ENCODE measurements around the gene HYI.

Gene HYI

GRCh38 chr1:43495204-43495603, 41.5 kb upstream of the HYI start:
- no peak overlapping the region for H3K4me3 ChIP-seq (ENCODE audit: insufficient read depth, low read length, poor library complexity, severe bottlenecking)
- H3K27ac ChIP-seq (ENCODE audit: low read depth, low read length) = no peak overlapping the region
- H2AFZ ChIP-seq (ENCODE audit: low read depth, low read length, severe bottlenecking) = no peak overlapping the region
- no peak overlapping the region for H3K9ac ChIP-seq (ENCODE audit: low read length)
- no peaks in the 10 kb centered on the region for H3K27me3 ChIP-seq (ENCODE audit: low read length)
- no peaks in the 10 kb centered on the region for H3K9me2 ChIP-seq (replicated peaks; ENCODE audit: insufficient read depth, low read length)
- H4K20me1 ChIP-seq (ENCODE audit: low read depth, low read length) = no peaks in the 10 kb centered on the region
- no peak overlapping the region for H3K4me2 ChIP-seq (ENCODE audit: low read depth, low read length, poor library complexity, severe bottlenecking)
- H3K9me3 ChIP-seq (ENCODE audit: insufficient read depth, low read length) = no peaks in the 10 kb centered on the region
- no peaks in the 10 kb centered on the region for H3K79me2 ChIP-seq (ENCODE audit: insufficient read depth, low read length)
- H3K36me3 ChIP-seq (ENCODE audit: low read length) = no peaks in the 10 kb centered on the region
- TF ChIP-seq CTCF (IDR thresholded peaks at IDR 0.05; ENCODE audit: insufficient read depth, low read length, poor library complexity, severe bottlenecking) (no peak), EZH2phosphoT487 (conservative IDR thresholded peaks at IDR 0.05; ENCODE audit: low read length) (no peak)
- H3F3A ChIP-seq (ENCODE audit: insufficient read depth) = no peaks in the 10 kb centered on the region

GRCh38 chr1:43493661-43494450, 40.1 kb upstream of the HYI start:
- H3K4me2 ChIP-seq (ENCODE audit: low read depth, low read length, poor library complexity, severe bottlenecking) = no peak overlapping the region
- no peaks in the 10 kb centered on the region for H3K36me3 ChIP-seq (ENCODE audit: low read length)
- H3K27me3 ChIP-seq (ENCODE audit: low read length) = no peaks in the 10 kb centered on the region
- H2AFZ ChIP-seq (ENCODE audit: low read depth, low read length, severe bottlenecking) = no peak overlapping the region
- no peaks in the 10 kb centered on the region for H3K9me3 ChIP-seq (ENCODE audit: insufficient read depth, low read length)
- H3F3A ChIP-seq (ENCODE audit: insufficient read depth) = no peaks in the 10 kb centered on the region
- no peaks in the 10 kb centered on the region for H3K79me2 ChIP-seq (ENCODE audit: insufficient read depth, low read length)
- TF ChIP-seq EZH2phosphoT487 (conservative IDR thresholded peaks at IDR 0.05; ENCODE audit: low read length) = no peak
- no peak for TF ChIP-seq CTCF (IDR thresholded peaks at IDR 0.05; ENCODE audit: insufficient read depth, low read length, poor library complexity, severe bottlenecking)
- no peak overlapping the region for H3K9ac ChIP-seq (ENCODE audit: low read length)
- H3K9me2 ChIP-seq (replicated peaks; ENCODE audit: insufficient read depth, low read length) = no peaks in the 10 kb centered on the region
- no peak overlapping the region for H3K27ac ChIP-seq (ENCODE audit: low read depth, low read length)
- H4K20me1 ChIP-seq (ENCODE audit: low read depth, low read length) = no peaks in the 10 kb centered on the region
- no peak overlapping the region for H3K4me3 ChIP-seq (ENCODE audit: insufficient read depth, low read length, poor library complexity, severe bottlenecking)

GRCh38 chr1:43492826-43493225, 39.1 kb upstream of the HYI start:
- Histone ChIP-seq H4K20me1 (ENCODE audit: low read depth, low read length) (no peaks in the 10 kb centered on the region), H3K9me3 (ENCODE audit: insufficient read depth, low read length) (peaks cover 5% of the 10 kb centered on the region; the same call in 1 of the 2 replicates), H3F3A (ENCODE audit: insufficient read depth) (no peaks in the 10 kb centered on the region), H3K27ac (ENCODE audit: low read depth, low read length) (no peak overlapping the region), H3K79me2 (ENCODE audit: insufficient read depth, low read length) (no peaks in the 10 kb centered on the region), H3K9me2 (replicated peaks; ENCODE audit: insufficient read depth, low read length) (no peaks in the 10 kb centered on the region), H2AFZ (ENCODE audit: low read depth, low read length, severe bottlenecking) (no peak overlapping the region), H3K4me2 (ENCODE audit: low read depth, low read length, poor library complexity, severe bottlenecking) (no peak overlapping the region), H3K9ac (ENCODE audit: low read length) (no peak overlapping the region), H3K36me3 (ENCODE audit: low read length) (peaks cover 3% of the 10 kb centered on the region; the same call in 1 of the 2 replicates), H3K27me3 (ENCODE audit: low read length) (no peaks in the 10 kb centered on the region), H3K4me3 (ENCODE audit: insufficient read depth, low read length, poor library complexity, severe bottlenecking) (no peak overlapping the region)
- TF ChIP-seq EZH2phosphoT487 (conservative IDR thresholded peaks at IDR 0.05; ENCODE audit: low read length) (no peak), CTCF (IDR thresholded peaks at IDR 0.05; ENCODE audit: insufficient read depth, low read length, poor library complexity, severe bottlenecking) (no peak)
